SKM-1 (cell line): ENCODE results near the gene COL16A1.

Source experiments
- DNase-seq: peaks from one replicate; lab custom pipeline; 2025; ENCODE audit not compliant: unreplicated experiment; lab: John Stamatoyannopoulos, UW

Gene COL16A1

GRCh38 chr1:31605908-31606427, 97.8 kb downstream of the COL16A1 start:
- DNase-seq, result no peak
